HepG2 (cell line): ENCODE results near the gene UCK2. TPM values are rescaled to one million over a fixed set of nuclear protein-coding genes. Genes with fewer than 3 reads are reported as not detected.

ENCODE experiments used
- MBNL3 ChIP-seq: fragments of 250-450 bp; sonication (Bioruptor Pico); conservative IDR thresholded peaks from 2 replicates; pipeline ENCODE4 v1.8.0; 2022; ENCODE audit warnings: mild to moderate bottlenecking, inconsistent platforms
- ONECUT2 ChIP-seq: sonication (generic); formaldehyde crosslinking; IDR thresholded peaks from 2 replicates; pipeline ENCODE4 v1.4.0; 2020; ENCODE audit warnings: missing genetic modification reagents
- PAX8 ChIP-seq: sonication (generic); formaldehyde crosslinking; IDR thresholded peaks from 2 replicates; pipeline ENCODE4 v1.8.0; 2022; ENCODE audit warnings: mild to moderate bottlenecking, missing genetic modification reagents, borderline replicate concordance
- SYNCRIP ChIP-seq: fragments of 200-400 bp; formaldehyde crosslinking; IDR thresholded peaks from 2 replicates; pipeline ENCODE4 v1.6.1; 2018; ENCODE audit warnings: mild to moderate bottlenecking, low read depth, low read length; ENCODE audit not compliant: insufficient read depth
- ZNF124 ChIP-seq: sonication (generic); formaldehyde crosslinking; IDR thresholded peaks from 2 replicates; pipeline ENCODE4 v1.4.0; 2020; ENCODE audit warnings: missing genetic modification reagents
- ZNF292 ChIP-seq: sonication (generic); formaldehyde crosslinking; IDR thresholded peaks from 2 replicates; pipeline ENCODE4 v1.8.1; 2022; ENCODE audit warnings: mild to moderate bottlenecking, low read depth, missing genetic modification reagents, borderline replicate concordance
- ZNF30 ChIP-seq: sonication (generic); formaldehyde crosslinking; IDR thresholded peaks from 2 replicates; pipeline ENCODE4 v1.5.0; 2020; ENCODE audit warnings: mild to moderate bottlenecking, missing genetic modification reagents
- ZNF776 ChIP-seq: sonication (generic); formaldehyde crosslinking; IDR thresholded peaks from 2 replicates; pipeline ENCODE4 v1.4.0; 2020; ENCODE audit warnings: mild to moderate bottlenecking, missing genetic modification reagents
- polyA plus RNA-seq, 8 experiments: library from polyadenylated mRNA; depleted of rRNA in 3 of 8; stranded (reverse) in 7 of 8; unstranded in 1 of 8; fragments of >200 nt; fragmentation: Illumina TruSeq in 4 of 8; extraction: Trizol in 4 of 8; gene quantifications; 2 replicates each; pipeline versions ENCODE4 v1.2.1 to v1.2.3, GENCODE V29; 2011 to 2016; ENCODE audit warnings: low read depth in 4 of 8, missing spikeins in 1 of 8, mixed read lengths in 1 of 8; ENCODE audit not compliant: insufficient read depth in 1 of 8
- total RNA-seq, 5 experiments: library from RNA; depleted of rRNA; stranded (reverse); fragments of >200 nt; fragmentation: Illumina TruSeq; extraction: Trizol; gene quantifications; 2 replicates each; pipeline ENCODE4 v1.2.3, GENCODE V29; 2016; ENCODE audit warnings: low read depth in 1 of 5
- TF ChIP-seq, protein P1 (sequence below): sonication (generic); formaldehyde crosslinking; IDR thresholded peaks from 2 replicates; pipeline ENCODE4 v1.4.0; 2020; ENCODE audit warnings: missing genetic modification reagents
- TF ChIP-seq, protein P2 (sequence below): sonication (generic); formaldehyde crosslinking; IDR thresholded peaks from 2 replicates; pipeline ENCODE4 v1.4.0; 2020; ENCODE audit warnings: missing genetic modification reagents, mild to moderate bottlenecking, borderline replicate concordance
- TF ChIP-seq, protein P3 (sequence below): sonication (generic); formaldehyde crosslinking; conservative IDR thresholded peaks from 2 replicates; pipeline ENCODE4 v1.4.0; 2020; ENCODE audit warnings: missing genetic modification reagents
- TF ChIP-seq, protein P4 (sequence below): IDR thresholded peaks from 2 replicates; pipeline ENCODE4 v1.4.0; 2020; ENCODE audit warnings: mild to moderate bottlenecking, missing genetic modification reagents
- TF ChIP-seq, protein P5 (sequence below): sonication (generic); formaldehyde crosslinking; IDR thresholded peaks from 2 replicates; pipeline ENCODE4 v1.4.0; 2020; ENCODE audit warnings: low read depth, mild to moderate bottlenecking, missing genetic modification reagents

The UCK2 gene
- total and polyA plus RNA-seq, 2 of the 13 experiments (the other 11 are each of a cell fraction or from before 2014, with no cell fraction given): 64.3 to 78.0 TPM

DNA sequence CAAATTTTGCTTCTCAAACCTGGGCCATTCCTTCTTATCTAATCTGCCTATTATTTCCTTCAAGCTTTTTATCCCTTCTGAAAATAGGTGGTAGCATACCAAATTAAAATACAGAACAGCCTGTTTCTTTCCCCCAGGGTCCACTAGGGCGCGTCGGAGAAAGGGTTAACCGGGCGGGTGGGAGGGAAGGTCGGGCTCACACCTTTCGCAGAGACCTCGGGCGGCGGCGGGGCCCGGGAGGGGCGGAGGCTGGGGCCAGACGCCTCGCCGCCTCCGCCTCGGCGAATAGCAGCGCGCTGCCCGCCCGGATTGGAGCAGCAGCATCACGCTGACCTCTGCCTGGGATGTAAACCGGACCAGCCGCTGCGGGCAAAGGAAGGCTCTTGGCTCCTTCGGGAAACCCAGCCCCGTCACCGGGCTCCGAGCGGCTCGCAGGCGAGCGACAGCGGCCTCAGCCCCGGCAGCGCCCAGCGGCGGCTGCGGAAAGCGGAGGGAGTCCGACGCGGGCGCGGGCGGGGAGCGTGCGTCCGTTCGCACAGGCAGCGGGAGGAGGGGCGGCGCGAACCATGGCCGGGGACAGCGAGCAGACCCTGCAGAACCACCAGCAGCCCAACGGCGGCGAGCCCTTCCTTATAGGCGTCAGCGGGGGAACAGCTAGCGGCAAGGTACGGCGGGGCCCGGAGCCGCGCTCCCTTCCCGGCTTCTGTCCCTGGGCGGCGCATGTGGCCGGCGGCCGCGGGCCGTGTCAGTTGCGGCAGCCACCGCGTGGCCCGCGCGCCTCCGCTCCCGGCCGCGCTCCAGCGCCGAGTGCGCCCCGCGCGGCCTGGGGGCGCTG is at the start of gene UCK2 (continued):
- TF ChIP-seq ONECUT2 (CRISPR knock-in tag): no peak
- TF ChIP-seq MBNL3 (CRISPR knock-in tag): no peak
- TF ChIP-seq, protein P1, sequence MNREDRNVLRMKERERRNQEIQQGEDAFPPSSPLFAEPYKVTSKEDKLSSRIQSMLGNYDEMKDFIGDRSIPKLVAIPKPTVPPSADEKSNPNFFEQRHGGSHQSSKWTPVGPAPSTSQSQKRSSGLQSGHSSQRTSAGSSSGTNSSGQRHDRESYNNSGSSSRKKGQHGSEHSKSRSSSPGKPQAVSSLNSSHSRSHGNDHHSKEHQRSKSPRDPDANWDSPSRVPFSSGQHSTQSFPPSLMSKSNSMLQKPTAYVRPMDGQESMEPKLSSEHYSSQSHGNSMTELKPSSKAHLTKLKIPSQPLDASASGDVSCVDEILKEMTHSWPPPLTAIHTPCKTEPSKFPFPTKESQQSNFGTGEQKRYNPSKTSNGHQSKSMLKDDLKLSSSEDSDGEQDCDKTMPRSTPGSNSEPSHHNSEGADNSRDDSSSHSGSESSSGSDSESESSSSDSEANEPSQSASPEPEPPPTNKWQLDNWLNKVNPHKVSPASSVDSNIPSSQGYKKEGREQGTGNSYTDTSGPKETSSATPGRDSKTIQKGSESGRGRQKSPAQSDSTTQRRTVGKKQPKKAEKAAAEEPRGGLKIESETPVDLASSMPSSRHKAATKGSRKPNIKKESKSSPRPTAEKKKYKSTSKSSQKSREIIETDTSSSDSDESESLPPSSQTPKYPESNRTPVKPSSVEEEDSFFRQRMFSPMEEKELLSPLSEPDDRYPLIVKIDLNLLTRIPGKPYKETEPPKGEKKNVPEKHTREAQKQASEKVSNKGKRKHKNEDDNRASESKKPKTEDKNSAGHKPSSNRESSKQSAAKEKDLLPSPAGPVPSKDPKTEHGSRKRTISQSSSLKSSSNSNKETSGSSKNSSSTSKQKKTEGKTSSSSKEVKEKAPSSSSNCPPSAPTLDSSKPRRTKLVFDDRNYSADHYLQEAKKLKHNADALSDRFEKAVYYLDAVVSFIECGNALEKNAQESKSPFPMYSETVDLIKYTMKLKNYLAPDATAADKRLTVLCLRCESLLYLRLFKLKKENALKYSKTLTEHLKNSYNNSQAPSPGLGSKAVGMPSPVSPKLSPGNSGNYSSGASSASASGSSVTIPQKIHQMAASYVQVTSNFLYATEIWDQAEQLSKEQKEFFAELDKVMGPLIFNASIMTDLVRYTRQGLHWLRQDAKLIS (CRISPR knock-in tag): no peak
- TF ChIP-seq ZNF124 (CRISPR knock-in tag): no peak
- no peak for TF ChIP-seq ZNF30 (CRISPR knock-in tag)
- TF ChIP-seq, protein P2, sequence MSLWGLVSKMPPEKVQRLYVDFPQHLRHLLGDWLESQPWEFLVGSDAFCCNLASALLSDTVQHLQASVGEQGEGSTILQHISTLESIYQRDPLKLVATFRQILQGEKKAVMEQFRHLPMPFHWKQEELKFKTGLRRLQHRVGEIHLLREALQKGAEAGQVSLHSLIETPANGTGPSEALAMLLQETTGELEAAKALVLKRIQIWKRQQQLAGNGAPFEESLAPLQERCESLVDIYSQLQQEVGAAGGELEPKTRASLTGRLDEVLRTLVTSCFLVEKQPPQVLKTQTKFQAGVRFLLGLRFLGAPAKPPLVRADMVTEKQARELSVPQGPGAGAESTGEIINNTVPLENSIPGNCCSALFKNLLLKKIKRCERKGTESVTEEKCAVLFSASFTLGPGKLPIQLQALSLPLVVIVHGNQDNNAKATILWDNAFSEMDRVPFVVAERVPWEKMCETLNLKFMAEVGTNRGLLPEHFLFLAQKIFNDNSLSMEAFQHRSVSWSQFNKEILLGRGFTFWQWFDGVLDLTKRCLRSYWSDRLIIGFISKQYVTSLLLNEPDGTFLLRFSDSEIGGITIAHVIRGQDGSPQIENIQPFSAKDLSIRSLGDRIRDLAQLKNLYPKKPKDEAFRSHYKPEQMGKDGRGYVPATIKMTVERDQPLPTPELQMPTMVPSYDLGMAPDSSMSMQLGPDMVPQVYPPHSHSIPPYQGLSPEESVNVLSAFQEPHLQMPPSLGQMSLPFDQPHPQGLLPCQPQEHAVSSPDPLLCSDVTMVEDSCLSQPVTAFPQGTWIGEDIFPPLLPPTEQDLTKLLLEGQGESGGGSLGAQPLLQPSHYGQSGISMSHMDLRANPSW (CRISPR knock-in tag): no peak
- TF ChIP-seq, protein P3, sequence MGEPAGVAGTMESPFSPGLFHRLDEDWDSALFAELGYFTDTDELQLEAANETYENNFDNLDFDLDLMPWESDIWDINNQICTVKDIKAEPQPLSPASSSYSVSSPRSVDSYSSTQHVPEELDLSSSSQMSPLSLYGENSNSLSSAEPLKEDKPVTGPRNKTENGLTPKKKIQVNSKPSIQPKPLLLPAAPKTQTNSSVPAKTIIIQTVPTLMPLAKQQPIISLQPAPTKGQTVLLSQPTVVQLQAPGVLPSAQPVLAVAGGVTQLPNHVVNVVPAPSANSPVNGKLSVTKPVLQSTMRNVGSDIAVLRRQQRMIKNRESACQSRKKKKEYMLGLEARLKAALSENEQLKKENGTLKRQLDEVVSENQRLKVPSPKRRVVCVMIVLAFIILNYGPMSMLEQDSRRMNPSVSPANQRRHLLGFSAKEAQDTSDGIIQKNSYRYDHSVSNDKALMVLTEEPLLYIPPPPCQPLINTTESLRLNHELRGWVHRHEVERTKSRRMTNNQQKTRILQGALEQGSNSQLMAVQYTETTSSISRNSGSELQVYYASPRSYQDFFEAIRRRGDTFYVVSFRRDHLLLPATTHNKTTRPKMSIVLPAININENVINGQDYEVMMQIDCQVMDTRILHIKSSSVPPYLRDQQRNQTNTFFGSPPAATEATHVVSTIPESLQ (CRISPR knock-in tag): no peak
- TF ChIP-seq ZNF292 (CRISPR knock-in tag): peak; percentile 39; the same call in 1 of the 2 replicates
- peak; percentile 18; the same call in 1 of the 2 replicates for TF ChIP-seq ZNF776 (CRISPR knock-in tag)
- no peak for TF ChIP-seq SYNCRIP
- 0 out of 2 replicates have a peak, but pooled peaks have one; percentile 26 for TF ChIP-seq PAX8 (CRISPR knock-in tag)
- TF ChIP-seq, protein P4, sequence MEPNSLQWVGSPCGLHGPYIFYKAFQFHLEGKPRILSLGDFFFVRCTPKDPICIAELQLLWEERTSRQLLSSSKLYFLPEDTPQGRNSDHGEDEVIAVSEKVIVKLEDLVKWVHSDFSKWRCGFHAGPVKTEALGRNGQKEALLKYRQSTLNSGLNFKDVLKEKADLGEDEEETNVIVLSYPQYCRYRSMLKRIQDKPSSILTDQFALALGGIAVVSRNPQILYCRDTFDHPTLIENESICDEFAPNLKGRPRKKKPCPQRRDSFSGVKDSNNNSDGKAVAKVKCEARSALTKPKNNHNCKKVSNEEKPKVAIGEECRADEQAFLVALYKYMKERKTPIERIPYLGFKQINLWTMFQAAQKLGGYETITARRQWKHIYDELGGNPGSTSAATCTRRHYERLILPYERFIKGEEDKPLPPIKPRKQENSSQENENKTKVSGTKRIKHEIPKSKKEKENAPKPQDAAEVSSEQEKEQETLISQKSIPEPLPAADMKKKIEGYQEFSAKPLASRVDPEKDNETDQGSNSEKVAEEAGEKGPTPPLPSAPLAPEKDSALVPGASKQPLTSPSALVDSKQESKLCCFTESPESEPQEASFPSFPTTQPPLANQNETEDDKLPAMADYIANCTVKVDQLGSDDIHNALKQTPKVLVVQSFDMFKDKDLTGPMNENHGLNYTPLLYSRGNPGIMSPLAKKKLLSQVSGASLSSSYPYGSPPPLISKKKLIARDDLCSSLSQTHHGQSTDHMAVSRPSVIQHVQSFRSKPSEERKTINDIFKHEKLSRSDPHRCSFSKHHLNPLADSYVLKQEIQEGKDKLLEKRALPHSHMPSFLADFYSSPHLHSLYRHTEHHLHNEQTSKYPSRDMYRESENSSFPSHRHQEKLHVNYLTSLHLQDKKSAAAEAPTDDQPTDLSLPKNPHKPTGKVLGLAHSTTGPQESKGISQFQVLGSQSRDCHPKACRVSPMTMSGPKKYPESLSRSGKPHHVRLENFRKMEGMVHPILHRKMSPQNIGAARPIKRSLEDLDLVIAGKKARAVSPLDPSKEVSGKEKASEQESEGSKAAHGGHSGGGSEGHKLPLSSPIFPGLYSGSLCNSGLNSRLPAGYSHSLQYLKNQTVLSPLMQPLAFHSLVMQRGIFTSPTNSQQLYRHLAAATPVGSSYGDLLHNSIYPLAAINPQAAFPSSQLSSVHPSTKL (CRISPR knock-in tag): 0 out of 2 replicates have a peak, but pooled peaks have one; percentile 13
- TF ChIP-seq, protein P5, sequence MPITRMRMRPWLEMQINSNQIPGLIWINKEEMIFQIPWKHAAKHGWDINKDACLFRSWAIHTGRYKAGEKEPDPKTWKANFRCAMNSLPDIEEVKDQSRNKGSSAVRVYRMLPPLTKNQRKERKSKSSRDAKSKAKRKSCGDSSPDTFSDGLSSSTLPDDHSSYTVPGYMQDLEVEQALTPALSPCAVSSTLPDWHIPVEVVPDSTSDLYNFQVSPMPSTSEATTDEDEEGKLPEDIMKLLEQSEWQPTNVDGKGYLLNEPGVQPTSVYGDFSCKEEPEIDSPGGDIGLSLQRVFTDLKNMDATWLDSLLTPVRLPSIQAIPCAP: no peak
